ENCODE data around the gene DOK3. TPM values are rescaled to one million over a fixed set of nuclear protein-coding genes. Genes with fewer than 3 reads are reported as not detected.

DOK3 gene
- total and polyA plus RNA-seq, 2 of the 13 experiments (the other 11 are each of a cell fraction or from before 2014, with no cell fraction given), result 1.4 to 1.5 TPM

GRCh38 chr5:177477701-177478477 lies 31.7 kb downstream of the DOK3 start (continued):
- TF ChIP-seq ZNF383 (CRISPR knock-in tag; IDR thresholded peaks at IDR 0.05; ENCODE audit: borderline replicate concordance) (no peak), ZNF777 (CRISPR knock-in tag; IDR thresholded peaks at IDR 0.05) (no peak), SMAD1 (CRISPR knock-in tag; IDR thresholded peaks at IDR 0.05; ENCODE audit: borderline replicate concordance, low read depth) (no peak), BORCS8-MEF2B (CRISPR knock-in tag; IDR thresholded peaks at IDR 0.05) (no peak), MXD3 (CRISPR knock-in tag; IDR thresholded peaks at IDR 0.05) (no peak), IKZF4 (CRISPR knock-in tag; IDR thresholded peaks at IDR 0.05; ENCODE audit: borderline replicate concordance, low read depth, not compliant biosample characterization) (no peak), ZNF329 (CRISPR knock-in tag; IDR thresholded peaks at IDR 0.05; ENCODE audit: low read depth) (0 out of 2 replicates have a peak, but pooled peaks have one; percentile 3), HDAC1 (CRISPR knock-in tag; IDR thresholded peaks at IDR 0.05) (0 out of 2 replicates have a peak, but pooled peaks have one; percentile 35), BRF2 (CRISPR knock-in tag; IDR thresholded peaks at IDR 0.05) (no peak), ARID5B (CRISPR knock-in tag; IDR thresholded peaks at IDR 0.05) (0 out of 2 replicates have a peak, but pooled peaks have one; percentile 37), HOXA7 (CRISPR knock-in tag; IDR thresholded peaks at IDR 0.05) (no peak), TFE3 (CRISPR knock-in tag; IDR thresholded peaks at IDR 0.05) (no peak), LBX2 (CRISPR knock-in tag; IDR thresholded peaks at IDR 0.05; ENCODE audit: borderline replicate concordance) (no peak), FOXA1 (IDR thresholded peaks at IDR 0.05) (no peak), FOXA1 (CRISPR knock-in tag; IDR thresholded peaks at IDR 0.05) (peak; percentile 50; the same call in 1 of the 2 replicates), EHMT2 (IDR thresholded peaks at IDR 0.05; ENCODE audit: borderline replicate concordance, low read depth, low read length) (no peak), SOX6 (IDR thresholded peaks at IDR 0.05) (no peak), SOX6 (CRISPR knock-in tag; IDR thresholded peaks at IDR 0.05) (0 out of 2 replicates have a peak, but pooled peaks have one; percentile 23), HDAC6 (IDR thresholded peaks at IDR 0.05; ENCODE audit: low read depth, low read length) (no peak), PRPF4 (IDR thresholded peaks at IDR 0.05; ENCODE audit: low read depth, low read length, poor library complexity, severe bottlenecking) (no peak), STAG1 (CRISPR knock-in tag; IDR thresholded peaks at IDR 0.05) (no peak), ZNF382 (CRISPR knock-in tag; IDR thresholded peaks at IDR 0.05; ENCODE audit: borderline replicate concordance) (no peak)
